ENCODE measurements around the gene DNAAF8.

DNAAF8 gene

DNA sequence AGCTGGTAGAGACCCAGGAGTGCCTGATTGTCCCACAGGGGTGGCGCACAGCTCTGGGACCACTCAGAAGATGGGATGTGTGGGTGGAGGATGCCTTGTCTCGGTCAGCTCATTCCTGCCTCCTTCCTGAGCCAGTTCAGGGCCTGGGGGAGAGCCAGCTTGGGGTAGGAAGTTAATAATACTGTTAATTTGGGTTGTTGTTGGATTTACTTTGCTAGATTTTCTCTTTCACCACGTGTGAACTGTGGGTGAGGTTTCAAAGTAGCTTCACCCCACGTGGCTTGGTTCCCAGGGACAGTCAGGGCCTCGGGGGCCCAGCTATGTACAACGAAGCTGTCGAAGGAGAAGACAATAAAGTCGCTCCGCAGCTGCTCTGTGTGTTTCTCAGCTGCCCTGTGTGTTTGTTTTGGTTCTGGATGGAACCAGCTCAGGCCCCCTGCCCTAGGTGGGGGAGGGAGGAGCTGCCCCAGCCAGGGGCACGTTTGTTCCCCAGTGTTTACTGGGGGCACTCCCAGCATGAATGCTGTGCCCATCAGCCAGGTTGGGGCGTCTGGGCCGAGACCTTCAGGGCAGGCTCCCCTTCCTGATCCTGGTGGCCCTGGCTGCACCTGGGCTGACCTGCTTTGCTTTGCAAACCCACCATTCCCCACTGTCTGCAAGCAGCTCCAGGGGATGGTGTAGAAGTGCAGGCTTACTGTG is 38.7 kb upstream of the DNAAF8 start:
- no peak for DNase-seq

GRCh38 chr16:4696172-4696904 is 38.0 kb upstream of the DNAAF8 start:
- DNase-seq = no peak

GRCh38 chr16:4696905-4697847 is 37.2 kb upstream of the DNAAF8 start:
- no peak for DNase-seq

DNA sequence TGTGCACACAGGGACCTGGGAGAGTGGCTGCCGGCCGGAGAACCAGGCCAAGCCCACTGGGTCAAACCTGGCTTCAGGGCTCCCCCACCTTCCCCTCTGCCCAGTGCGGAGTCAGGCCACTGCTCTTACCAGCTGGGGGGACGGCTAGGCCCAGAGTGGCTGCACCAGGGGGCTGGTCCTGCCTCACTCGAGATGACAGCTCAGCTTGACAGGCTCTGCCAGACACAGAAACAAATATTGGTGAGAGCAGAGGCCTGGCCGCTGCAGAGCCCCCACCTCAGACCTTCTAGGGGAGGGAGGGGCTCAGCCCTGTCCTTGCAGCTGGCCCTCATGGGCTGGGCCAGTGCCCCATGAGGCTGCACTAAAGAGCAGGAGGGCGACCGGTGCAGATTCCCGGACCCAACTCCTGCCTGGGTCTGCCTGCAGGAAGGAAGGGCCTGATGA is 36.5 kb upstream of the DNAAF8 start:
- DNase-seq = no peak

DNA sequence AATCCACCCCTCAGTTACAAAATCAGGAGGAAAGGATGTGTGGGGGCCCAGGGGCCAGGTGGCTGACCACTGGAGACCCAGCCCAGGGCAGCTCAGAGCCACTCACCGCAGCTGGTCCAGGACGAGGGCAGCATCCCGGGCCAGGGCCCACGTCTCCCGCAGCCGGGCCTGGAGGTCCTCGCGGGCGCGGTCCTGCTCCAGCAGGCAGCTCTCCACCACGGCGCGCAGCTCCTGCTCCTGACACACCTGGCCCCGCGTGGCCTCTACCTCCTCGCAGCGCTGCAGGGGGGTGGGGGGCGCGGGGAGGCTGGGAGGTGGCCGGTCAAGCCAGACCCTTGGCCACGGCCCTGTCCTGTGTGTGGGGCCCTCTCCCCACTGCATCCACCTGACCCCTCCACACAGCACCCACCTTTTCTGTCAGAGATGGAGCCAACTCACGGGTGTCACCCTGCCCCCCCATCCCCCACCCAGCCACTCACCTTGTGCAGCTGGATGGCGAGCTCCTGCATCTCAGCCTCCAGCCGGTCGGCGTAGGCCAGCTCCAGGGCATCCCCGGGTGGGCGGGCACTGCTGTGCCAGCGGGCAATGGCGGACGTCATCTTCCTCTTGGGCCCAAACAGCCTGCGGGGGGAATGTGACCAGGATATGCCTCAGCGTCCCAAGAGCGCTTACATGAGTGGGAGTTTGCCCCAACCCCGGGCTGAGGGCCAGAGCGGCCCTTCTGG is 35.9 kb upstream of the DNAAF8 start:
- DNase-seq = no peak

DNA sequence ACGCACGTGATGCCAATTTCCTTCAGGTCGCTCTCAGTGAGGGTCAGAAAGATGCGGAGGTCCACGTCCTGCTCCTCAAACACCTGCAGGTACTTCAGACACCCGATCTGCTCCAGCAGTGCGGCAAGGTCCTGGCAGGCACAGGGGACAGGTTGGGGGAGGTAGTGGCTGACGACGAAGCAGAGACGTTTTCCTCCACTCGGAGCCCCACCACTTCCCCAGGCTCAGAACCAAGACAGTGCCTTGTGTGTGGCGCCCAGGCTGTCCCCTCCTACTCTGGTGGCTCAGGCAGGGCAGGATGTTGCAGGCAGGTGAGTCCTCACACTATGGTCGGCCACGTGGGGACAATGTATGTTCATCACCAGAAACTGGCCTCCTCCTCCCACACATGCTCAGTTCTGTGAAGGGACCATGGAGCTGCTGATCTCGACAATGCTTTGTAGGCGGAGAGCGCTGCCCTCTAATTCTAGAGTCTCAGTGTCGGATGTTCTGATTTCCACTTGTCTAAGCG is 35.2 kb upstream of the DNAAF8 start:
- DNase-seq = no peak

- DNase-seq = no peak
Measured at GRCh38 chr16:4700380-4700996, 33.8 kb upstream of the DNAAF8 start.

DNA sequence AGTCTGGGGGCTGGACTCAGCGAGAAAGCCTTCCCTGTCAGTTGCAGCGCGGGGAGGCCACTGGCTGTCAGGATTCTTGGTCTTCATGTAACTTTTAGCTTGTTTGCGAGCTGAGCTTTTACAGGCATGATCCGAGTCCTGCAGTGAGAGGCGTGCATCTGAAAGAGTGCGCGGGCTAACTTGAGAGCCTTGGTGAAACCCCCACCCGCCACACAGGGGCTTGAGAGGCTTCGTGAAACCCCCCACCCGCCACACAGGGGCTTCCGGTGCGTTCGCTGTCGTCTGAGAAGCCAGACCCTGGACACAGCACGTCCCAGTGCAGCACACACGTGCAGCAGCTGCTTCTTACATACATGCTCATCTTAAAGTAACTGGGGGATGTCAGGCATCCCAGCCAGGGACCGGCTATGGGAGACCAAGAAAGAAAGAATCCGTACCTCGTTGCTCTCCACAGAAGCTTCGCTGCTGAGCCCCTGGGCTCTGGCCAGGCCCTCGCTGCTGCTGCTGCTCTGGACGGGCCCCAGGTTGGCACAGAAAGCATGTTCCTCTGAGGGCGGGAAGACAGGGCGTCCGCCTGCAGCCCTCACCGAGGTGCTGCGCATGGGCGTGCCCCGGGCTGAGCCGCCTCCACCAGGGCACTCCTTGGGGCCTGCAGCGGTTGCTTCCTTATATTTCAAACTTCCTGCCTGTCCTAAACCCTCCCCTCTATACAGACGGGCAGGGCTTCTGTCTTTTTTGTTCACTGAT is 33.2 kb upstream of the DNAAF8 start:
- no peak for DNase-seq

DNA sequence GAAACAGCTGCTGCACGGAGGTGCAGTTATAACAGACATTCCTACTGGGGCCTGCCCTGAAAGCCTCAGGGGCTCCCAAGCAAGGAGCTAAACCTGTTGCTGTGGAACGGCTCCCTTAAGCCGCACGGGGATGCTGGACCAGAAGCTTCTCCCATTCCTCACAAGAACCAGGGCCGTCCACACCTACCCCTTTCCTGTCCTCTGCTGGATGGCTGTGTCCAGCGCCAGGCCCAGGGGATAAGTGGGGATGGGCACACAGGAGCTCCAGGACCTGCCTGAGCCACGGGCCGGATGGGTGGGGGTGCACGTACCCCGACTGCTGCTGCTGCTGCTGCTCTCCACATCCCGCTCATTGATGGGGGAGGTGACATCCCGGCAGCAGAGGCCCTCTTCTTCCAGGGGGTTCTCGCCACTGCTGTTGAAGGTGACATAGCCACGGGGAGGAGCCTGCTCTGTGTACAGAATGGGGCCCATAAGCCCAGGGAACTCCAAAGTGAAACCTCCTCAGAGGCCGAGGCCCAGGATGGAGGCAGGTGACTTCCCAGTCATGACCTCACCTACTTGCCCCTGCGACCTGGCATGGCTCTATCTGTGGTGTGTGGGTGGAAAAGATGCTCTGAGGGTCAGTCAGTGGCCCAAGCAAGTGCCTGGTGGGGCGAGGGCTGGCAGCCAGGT is 32.4 kb upstream of the DNAAF8 start:
- DNase-seq = no peak

- DNase-seq = no peak
Measured at GRCh38 chr16:4702466-4702808, 31.9 kb upstream of the DNAAF8 start.

DNA sequence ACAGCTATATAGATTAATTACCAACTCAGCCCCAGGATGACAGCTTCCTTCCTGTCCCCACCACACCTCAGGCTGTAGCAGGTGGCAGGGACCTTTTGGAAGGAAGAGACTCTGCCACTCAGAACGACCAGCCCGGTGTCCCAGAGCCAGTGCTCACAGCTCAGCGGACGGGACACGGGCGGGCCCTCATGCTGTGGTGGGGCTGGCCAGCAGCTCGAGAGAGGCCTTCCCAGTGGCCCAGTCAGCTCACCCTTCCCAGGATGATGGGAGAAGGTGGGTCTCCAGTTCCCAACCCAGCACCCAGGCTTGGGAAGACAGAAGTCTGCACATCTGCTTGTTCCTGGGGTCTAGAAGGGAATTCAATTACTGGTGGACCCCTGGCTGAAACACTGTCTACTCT is 30.4 kb upstream of the DNAAF8 start:
- DNase-seq = no peak

GRCh38 chr16:4704491-4704890 is 29.8 kb upstream of the DNAAF8 start:
- DNase-seq = no peak

DNA sequence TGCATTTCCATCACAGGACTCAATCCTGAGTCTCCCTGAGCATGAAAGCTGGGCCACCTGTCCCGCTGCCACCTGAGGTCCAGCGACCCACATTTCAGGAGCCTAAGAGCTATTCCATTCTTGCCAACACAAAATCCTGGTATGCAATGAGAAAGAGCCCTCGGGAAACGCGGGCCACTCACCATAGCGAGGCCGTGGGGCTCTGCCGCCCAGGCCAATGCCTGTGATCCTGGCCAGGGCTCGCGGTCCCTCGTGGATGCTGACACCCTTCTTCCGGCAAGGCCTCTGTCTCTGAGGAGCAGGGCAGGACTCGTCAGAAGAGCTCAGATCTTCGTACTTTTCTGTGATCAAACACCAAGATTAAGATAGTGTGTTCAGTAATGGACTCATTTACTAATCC is 29.4 kb upstream of the DNAAF8 start:
- no peak for DNase-seq

- no peak for DNase-seq
Measured at GRCh38 chr16:4706871-4707270, 27.5 kb upstream of the DNAAF8 start.

GRCh38 chr16:4709481-4709880 is 24.9 kb upstream of the DNAAF8 start:
- DNase-seq = no peak

- no peak for DNase-seq
Measured at GRCh38 chr16:4713663-4714501, 20.5 kb upstream of the DNAAF8 start.

DNA sequence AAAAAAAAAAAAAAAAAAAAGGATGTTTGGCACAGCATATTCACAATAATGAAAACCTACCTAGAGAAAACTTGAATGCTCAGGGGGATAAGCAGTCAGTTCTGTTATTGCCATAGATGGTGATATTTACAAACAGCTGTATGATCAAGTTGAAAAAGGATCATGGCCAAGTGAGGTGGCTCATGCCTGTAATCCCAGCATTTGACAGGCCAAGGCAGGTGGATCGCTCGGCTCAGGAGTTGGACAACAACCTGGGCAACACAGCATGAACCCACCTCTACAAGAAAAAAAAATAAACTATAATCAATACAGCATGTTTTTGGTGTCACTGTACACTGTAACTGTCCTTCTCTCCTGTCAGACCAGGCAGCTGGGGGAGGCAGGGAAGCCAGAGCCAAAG is 19.3 kb upstream of the DNAAF8 start:
- no peak for DNase-seq

DNA sequence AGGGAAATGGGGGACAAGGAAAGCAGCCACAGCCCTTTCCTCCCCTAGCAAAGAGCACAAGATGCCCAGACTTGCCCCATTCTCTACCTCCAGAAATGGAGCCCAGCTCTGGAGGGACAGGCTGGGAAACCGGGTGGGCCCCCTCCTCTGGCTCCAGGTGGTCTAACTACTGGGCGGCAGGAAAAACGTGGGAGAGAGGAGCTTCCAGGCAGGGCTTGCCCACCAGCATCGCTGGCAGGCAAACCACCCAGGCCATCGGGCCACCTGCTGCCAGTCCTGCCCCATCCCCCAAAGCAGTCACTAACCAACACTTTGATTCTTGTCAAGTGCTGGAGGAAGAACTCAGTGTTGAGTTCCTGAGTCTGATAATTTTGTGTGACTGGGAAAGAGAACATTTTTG is 15.9 kb upstream of the DNAAF8 start:
- DNase-seq = no peak

- DNase-seq = no peak
Measured at GRCh38 chr16:4723071-4723767, 11.1 kb upstream of the DNAAF8 start.

All from stimulated activated CD4-positive, alpha-beta T cell treated with anti-CD3 and anti-CD28 coated beads, Interleukin-2, amount 100 ng/mL, for 48 hours (primary cell).